Inferior parietal cortex (tissue), 1 donor: ENCODE data around the gene MAGEB17.
"Not testable (repeated sequence)": the region's sequence is repeated elsewhere in the genome, so short reads cannot be mapped to it uniquely, and the experiment has no call there.

Source experiments
- DNase-seq: peaks from one replicate; pipeline ENCODE4 v3.0.0-alpha.2; 2016; ENCODE audit errors: extremely low spot score

Gene MAGEB17, protein sequence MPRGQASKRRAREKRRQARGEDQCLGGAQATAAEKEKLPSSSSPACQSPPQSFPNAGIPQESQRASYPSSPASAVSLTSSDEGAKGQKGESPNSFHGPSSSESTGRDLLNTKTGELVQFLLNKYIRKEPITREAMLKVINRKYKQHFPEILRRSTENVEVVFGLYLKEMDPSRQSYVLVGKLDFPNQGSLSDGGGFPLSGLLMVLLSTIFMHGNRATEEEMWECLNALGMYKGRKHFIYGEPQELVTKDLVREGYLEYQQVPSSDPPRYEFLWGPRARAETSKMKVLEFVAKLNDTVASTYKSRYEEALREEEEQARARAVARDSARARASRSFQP

DNA sequence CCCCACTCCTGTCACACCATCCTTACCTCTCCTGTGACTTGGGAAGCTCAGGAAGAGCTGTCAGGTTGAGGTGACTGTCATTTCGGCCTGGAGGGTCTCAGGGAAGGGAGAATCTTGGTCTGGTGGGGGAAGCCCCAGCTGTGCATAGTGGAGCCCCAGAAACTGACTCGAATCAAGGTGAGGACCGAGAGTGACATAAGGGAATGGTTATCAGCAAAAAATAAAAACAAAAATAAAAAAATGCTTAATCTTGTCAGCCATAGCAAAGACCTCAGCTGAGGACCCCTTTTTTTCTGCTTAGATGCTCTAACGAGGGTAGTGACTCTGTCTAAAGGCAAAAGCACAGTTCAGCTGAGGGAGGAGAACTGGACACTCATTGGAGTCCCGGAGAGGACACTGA is at the start of gene MAGEB17:
Gene MAGEB17, plus strand, starts transcription at position 301 of the 400 bp plus-strand sequence. CDS start 2,902 bp downstream, outside the sequence.
- DNase-seq: no peak

DNA sequence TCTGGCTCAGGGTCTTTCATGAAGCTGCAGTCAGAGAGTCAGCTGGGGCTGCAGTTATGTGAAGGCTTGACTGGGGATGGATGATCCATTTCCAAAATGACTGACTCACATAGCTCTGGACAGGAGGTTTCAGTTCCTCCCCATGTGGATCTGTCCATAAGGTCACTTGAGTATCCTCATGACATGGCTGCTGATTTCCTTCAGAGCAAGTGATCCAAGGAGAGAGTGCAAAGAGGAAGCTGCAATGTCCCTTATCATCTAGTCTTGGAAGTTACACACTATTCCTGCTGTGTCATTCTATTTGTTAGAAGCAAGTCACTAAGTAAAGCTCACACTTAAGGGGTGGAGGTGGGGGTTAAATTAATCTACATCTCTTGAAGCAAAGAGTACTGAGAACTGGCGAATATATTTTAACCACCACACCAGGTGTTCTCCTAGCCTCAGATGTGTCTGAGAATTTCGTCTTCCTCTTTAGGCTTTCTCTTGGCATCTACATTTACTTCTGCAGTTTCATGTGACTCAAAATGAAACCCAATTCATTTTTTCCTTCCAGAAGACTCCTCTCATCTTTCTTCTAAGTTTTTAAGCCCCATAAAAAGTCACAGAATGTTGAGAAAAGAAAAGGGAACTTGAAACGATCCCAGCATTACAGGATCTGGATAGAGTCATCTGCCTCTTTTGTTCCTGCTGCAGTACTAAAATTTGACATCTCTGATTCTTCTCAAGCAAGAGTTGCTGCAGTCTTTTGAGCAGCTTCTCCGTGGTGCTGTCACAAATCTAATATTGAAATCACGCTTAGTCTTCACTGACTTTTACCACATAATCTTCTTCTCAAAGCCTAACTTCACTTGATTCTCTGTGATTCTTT is 47.7 kb upstream of the MAGEB17 start:
- no peak for DNase-seq

DNA sequence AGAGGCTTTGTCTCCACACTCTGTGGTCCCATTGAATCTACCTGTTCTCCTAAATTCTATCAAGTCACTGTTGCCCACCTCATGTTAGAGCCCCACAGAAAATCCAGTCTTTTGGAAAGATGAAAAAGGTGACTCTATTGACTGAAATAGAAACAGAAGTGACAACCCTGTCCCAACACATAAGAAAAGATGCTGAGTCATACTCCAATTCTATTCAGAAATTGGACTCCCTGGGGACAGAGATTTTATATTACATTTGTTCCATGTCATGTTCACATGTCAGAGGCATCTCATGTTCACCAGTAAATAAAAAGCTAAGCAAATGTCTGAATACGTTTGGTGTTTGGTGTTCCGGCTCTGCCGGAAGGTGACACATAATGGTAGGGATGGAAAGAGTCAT is 46.9 kb upstream of the MAGEB17 start:
- no peak for DNase-seq

DNA sequence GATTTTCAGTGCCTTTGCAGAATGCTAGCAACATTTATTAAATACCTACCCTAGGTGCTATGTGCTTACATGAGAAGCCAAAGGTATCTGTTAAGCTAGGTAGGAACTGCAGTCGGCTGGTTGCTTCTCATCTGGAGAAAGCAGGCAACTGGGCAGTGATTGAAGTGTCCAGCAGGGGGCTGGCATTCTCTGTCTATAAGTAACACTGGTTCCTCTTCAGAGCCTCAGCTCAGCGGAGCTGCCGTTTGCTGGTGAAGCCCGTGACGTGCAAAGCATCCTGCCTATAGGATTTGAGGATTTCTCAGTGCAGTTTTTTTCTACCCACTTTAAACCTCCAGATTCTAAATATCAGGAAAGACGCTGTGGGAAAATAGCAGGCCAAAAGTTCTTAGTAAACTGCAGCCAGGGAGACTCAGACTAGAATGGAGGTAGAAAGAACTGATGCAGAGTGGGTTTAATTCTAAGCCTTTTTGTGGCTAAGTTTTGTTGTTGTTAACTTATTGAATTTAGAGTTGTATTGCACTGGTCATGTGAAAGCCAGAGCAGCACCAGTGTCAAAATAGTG is 44.0 kb upstream of the MAGEB17 start, which contains the start of gene GRPR:
Gene GRPR, plus strand, starts transcription at position 344 of the 565 bp plus-strand sequence. CDS start 389 bp downstream, outside the sequence.
- DNase-seq: peak; percentile 71

DNA sequence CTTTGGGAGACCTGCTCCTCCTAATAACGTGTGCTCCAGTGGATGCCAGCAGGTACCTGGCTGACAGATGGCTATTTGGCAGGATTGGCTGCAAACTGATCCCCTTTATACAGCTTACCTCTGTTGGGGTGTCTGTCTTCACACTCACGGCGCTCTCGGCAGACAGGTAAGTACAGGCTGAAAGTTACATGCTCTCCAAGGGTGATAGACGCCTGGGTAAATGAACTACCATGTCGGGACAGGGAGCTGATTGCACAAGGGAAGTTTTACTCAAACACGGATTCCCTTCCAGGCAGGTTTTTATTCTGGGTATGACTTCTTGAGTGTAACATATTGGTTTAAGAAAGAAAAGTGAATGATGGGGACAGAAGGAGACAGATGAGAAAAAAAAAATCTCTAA is 43.1 kb upstream of the MAGEB17 start:
- no peak for DNase-seq

DNA sequence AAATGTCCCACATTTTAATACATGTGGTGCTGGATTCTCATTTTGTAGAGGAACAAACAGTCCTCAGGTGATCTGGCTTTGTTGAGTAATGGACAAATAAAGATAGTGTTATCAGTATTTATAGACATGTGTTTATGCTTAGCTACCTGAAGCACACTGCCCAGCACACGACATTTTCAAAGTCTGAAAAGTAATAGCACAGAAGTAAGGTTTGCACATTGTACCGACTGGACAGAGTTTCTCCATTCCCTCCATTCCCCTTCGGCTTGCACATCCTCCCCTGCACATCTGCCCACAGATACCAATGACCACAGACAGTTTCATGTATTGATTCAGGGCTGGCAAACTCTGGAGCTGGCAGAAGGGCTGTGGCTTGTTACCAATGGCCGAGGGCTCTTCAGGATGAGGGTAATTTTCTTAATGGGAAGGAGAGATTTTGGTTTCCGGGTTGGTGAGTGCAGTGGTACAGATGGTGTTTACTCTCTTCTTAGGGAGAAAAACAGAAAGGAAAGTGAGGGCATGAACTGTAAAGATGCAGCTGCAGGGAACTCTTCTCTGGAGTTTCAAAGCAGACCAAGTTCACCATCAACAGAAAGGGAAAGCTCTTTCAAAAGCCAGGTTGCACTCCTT is 41.6 kb upstream of the MAGEB17 start:
- no peak for DNase-seq

DNA sequence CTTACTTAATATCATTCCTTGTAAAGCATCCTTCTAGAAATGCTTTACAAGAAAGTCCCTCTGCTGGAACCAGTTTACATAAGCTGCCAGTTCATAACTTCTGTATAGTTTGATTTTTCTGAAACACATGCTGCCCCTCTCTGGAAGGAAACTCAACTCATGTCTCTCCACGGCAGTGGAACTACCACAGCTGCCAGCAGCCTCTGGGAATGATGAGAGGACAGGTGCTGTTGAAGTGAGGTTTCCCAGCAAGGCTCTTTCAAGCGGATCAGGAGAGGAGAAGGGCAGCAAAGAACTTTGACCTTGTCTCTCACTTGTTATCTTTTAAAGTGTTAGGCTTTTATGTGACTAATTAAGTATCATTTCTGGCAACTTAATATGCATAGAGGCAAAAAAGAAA is 36.6 kb upstream of the MAGEB17 start:
- no peak for DNase-seq

DNA sequence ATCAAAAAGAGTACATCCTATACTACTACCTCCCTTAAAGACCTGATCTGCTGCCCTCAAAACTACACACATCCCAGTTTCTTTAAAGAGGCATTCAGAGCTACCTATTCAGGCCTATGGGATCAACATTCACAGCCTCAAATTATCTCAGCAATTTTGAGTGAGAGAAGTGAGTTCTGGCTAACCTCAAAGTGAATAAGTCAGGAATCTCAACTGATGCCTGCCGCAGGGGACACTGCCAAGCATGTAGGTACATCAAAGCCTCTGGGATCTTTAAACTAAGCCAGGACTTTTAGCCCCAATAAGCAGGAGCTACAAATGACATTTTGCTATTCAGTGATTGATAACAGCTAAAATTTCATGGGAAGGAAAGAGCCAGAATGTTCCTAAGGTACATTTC is 32.3 kb upstream of the MAGEB17 start:
- no peak for DNase-seq

DNA sequence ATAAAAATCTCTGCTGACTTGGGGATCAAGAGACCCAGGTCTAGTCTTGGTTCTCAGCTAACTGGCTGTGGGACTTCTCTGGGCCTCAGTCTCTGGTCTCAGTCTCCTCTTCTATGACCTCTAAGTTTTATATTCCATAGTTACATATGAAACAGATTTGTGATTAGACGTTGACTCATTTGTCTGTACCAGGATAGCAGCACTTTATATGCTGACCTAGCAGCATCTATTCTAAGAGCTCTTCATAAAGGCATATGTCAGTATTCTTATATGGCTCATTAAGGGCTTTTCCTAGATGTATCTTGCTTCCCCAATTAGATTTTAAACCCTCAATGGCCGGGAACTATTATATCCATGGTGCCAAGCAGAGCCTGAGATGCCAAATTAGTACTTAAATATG is 31.2 kb upstream of the MAGEB17 start:
- no peak for DNase-seq

DNA sequence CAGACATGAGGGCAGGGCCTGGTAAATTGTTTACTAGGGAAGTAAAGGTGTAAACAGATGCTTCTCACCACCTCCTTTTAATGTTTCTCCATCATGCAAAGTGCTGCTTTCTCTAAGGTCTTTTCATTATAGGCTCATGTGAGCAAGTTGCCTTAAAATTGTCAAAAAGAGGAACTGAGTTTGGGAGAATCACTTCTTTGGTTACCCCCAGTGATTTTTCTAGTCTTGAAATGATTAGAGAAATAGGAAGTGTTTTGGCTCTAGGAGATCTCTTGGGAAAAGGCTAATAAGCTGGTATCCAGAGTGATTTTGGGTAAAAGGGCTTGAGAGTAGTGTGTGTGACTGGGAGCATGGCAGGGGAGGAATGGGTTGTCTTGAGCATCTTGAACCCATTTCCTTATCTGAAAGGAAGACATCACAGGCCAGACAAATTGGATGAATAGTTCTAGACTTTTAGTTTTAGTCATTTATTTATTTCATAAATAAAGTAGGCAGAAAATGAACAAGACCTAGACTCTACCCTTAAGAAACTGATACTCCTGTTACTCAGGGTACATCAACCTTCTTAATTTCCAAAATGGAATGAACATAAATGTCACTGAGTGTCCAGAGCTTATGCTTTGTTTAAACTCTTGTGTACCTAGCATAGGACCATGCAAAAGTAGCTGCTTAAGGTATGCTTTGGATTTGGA is 29.7 kb upstream of the MAGEB17 start:
- DNase-seq: no peak

DNA sequence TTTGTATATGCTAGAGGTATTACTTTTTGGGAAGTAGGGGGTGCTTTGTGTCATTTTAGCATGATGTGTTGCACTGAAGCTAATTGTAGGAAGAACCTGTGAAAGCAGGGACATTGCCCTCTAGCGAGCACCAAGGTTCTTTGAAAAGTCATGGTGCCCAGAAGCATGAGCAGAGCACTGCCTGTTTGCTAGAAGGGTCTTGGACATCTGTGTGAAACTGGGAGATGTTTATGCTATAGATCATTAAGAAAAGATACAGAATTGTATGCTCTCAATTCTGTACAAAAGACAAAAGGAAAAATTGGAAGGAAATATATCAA is 29.2 kb upstream of the MAGEB17 start:
- DNase-seq: no peak

DNA sequence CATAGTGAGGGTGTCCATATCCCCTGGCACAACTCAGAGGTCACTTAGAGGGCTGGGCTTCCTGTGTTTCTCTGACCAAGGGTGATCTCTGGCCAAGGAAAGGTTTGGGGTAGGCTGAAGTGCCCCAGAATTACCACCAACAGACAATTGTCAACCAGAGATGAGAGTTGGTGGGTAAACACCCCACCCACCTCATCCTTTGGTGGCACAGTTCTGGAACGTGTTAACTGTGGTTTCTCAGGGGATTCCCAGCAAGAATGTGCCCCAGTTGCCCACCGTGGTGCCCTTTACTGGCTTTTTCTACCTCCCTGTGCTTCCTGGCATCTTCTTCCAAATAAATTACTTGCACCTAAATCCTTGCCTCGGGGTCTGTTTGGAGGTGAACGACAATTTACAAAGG is 26.8 kb upstream of the MAGEB17 start:
- DNase-seq: no peak

DNA sequence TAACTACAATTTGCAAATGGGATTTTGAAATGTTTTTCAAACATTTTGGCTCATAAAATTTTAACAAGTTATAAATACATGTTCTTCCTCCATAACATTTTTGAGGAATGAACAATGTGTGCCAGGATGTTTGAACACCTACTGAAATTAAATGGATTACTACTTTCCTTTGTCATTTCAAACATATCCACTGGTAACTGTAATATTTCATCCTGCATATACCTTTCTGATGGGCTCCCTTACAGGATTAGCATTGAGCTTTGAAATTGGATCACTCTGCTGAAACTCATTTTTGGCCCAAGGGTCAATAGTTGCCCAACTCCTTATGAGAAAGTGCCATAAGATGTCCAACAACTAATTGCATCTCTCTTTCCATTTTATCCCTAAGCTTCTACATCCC is 26.3 kb upstream of the MAGEB17 start:
- DNase-seq: no peak

DNA sequence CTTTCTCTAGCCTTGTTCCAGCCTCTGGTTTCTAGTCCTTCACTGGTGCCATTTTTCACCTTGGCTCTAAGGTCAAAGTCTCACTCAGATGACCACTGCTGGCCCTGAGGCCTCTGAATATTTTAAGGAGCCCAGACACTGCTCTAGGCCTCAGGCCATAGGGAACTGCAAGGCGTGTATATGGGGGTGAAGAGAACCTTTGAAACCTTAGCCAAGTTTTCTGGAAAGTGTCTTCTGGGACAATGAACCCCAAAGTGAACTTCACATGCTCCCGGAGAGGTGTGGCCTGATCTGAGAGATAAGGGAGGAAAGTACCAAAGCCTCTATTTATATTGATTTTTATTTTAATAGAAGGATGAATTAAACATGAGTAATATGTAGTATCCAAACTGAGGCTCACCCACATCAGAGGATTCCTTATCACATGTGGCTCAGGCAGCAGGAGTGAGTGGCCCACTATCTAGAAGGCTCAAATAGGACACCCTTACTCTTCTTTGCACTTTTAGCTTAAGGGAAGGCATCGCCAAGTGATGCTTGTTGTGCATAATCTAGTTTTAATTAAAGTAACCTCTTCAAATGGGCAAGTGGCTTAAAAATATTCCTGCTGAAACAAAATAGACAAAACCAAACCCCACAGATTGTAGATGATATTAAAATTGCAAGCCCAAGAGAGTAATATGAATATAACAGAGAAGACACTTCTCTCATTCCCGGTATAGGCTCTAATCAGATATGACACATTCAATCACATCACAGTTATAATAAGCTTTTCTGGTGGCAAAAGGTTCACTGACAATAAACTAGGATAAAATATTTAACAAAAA is 25.6 kb upstream of the MAGEB17 start:
- DNase-seq: no peak

DNA sequence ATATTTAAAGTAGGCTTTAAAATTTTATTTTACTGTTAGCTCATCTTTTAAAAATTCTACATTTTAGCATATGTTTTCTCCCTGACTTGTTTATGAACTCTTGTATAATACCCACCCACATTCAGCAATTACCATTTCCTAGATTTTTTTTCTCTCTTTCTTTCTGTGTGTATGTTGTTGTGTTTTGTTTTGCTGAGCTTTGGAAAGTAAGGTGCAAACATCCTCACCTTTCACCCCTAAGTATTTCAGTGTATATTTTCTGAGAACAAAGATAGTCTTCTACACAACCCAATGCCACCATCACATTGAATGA is 25.1 kb upstream of the MAGEB17 start:
- DNase-seq: no peak

DNA sequence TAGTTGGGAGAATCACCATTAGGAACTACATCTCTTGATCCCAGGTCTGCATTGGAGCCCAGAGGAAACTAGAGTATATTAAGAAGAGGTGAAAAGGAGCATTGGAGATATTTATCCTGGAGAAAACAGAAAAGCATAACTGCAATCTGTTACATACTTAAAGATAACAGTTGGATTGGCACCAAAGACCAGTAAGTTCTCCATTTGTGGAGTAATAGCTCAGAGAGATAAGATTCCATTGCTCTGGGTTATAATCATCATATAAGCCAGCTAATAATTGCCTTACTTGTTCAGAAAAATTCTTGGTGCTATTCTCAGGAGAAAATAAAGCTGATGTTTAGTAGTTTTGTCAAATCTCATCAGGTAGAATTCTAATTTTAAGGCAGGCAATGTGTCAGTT is 23.3 kb upstream of the MAGEB17 start:
- DNase-seq: no peak

DNA sequence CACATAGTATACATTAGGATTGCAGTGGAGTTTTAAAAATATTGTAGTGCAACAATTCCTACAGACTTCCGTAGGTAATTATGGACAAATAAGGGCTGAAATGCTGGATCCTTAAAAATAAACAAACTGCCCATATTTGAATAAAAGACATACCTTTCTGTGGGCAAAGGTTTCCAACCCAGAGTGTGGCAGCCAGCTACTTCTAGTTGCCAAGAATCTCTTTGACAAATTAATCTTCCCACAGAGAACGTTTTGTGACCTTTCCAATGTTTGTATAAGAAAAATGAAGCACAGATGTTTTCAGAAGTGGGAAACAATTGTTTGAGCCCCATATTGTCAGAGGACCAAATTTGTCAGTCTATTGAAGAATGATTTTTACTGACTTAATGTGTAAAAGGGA is 22.9 kb upstream of the MAGEB17 start:
- DNase-seq: no peak

DNA sequence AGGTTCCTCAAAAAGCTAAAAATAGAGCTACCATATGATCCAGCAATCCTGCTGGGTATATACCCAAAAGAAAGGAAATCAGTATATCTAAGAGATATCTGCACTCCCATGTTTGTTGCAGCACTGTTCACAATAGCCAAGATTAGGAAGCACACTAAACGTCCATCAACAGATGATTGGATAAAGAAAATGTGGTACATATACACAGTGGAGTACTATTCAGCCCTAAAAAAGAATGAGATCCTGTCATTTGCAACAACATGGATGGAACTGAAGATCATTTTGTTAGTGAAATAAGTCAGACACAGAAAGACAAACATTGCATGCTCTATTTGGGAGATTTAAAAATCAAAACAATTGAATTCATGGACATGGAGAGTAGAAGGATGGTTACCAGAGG is 22.2 kb upstream of the MAGEB17 start:
- not testable (repeated sequence) for DNase-seq

DNA sequence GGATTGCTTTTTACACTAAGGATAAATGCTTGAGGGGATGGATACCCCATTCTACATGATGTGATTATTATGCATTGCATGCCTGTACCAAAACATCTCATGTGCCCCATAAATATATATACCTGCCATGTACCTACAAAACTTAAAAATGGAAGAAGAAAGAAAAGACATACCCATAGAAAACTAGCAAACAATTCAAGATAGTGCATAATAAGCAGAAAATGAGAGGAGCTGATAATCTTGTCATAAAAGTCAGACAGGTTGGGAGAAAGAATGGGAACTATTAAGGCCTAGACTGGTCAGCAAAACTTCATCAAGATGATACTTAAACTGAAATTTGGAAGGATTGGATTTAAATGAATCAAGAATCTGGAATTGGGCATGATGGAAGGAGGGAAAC is 21.6 kb upstream of the MAGEB17 start:
- no peak for DNase-seq

DNA sequence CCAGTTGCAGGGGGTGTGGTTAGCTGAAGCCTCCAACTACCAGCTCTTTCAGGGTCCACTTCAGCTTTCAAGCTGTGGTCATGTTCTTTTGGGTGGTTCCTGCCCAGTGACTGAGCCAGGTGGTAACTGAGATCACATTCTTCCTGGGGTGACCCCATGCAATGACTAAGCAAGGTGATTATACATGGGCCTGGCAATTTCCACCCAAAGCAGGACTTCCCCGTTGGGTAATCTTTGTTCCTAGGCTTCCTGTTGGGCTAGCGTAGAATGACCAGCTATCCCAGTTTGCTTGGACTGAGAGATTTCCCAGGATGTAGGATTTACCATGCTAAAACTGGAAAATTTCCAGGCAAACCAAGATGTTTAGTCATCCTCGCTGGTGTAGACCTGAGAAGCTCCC is 18.4 kb upstream of the MAGEB17 start:
- no peak for DNase-seq

DNA sequence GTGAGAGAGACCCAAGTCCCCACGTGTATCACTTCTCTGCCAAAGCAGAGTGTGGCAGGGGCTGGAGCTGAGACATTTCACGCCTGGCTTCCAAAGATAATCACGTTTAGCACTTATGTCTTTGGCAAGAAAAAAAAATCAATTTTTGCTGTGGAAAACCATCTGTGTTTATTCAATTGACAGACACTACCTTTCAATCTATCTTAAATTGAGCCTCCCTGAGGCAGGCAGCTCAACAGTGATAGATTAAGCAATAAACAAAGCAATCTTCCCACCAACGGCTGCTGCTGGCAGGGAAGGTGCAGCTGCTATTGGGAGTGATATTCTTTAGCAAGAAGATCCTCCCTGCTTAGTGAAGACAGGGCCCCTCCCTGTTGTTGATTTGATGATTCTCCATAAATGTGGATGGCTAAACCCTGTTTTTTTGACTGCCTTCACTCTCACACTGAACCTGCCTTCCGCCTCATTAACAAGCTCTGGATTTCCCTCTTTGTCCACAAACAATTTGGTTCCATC is 11.6 kb upstream of the MAGEB17 start:
- DNase-seq: no peak
